ENCODE data around the gene R3HDM1. TPM values are rescaled to one million over a fixed set of nuclear protein-coding genes. Genes with fewer than 3 reads are reported as not detected.

Gene R3HDM1
- total RNA-seq, 1 donor from 2014 or later = 44.7 TPM

- H3K27me3 Mint-ChIP-seq (ENCODE audit: low read depth, unreplicated experiment) = no peaks in the 10 kb centered on the region
- no peak overlapping the region for H3K4me3 ChIP-seq (ENCODE audit: insufficient read depth, low read depth, low read length)
- H3K27ac Mint-ChIP-seq (ENCODE audit: unreplicated experiment) = no peak overlapping the region
- peaks cover 8% of the 10 kb centered on the region for H3K79me2 ChIP-seq (ENCODE audit: insufficient read depth, low read length)
- H3K4me2 ChIP-seq (ENCODE audit: low read length) = no peak overlapping the region
- no peaks in the 10 kb centered on the region for H3K27me3 ChIP-seq (ENCODE audit: insufficient read depth, low read length)
- H3K4me3 Mint-ChIP-seq (ENCODE audit: unreplicated experiment) = no peak overlapping the region
- TF ChIP-seq CTCF (IDR thresholded peaks at IDR 0.05; ENCODE audit: insufficient read depth, low read depth, low read length) (no peak), EZH2 (IDR thresholded peaks at IDR 0.05; ENCODE audit: insufficient read depth, low read length) (no peak)
- H3K4me1 ChIP-seq (ENCODE audit: insufficient read depth, low read length) = no peaks in the 10 kb centered on the region
- no peaks in the 10 kb centered on the region for H3K9me3 ChIP-seq (ENCODE audit: insufficient read depth, low read depth, low read length)
- no peaks in the 10 kb centered on the region for H3K36me3 ChIP-seq (ENCODE audit: insufficient read depth, low read length)
- FAIRE-seq = no peak
- H4K20me1 ChIP-seq (ENCODE audit: insufficient read depth, low read length) = peaks cover 20% of the 10 kb centered on the region
- no peaks in the 10 kb centered on the region for H3K9me3 Mint-ChIP-seq (ENCODE audit: unreplicated experiment)
- no peaks in the 10 kb centered on the region for H3K36me3 Mint-ChIP-seq (ENCODE audit: low read depth, unreplicated experiment)
- H3K9ac ChIP-seq (ENCODE audit: low read length) = no peak overlapping the region
- H2AFZ ChIP-seq (ENCODE audit: low read depth, low read length) = no peak overlapping the region
- no peak for DNase-seq (ENCODE audit: low read depth)
- H3K27ac ChIP-seq (ENCODE audit: low read depth, low read length) = no peak overlapping the region
- H3K4me1 Mint-ChIP-seq (ENCODE audit: low read depth, unreplicated experiment) = peaks cover 12% of the 10 kb centered on the region
Observed at GRCh38 chr2:135586148-135586547, 54.9 kb downstream of the R3HDM1 start.

- H3K27ac ChIP-seq (ENCODE audit: low read depth, low read length) = no peak overlapping the region
- FAIRE-seq (no peak), DNase-seq (ENCODE audit: low read depth) (no peak)
- peaks cover 12% of the 10 kb centered on the region for H3K4me1 Mint-ChIP-seq (ENCODE audit: low read depth, unreplicated experiment)
- H3K4me3 ChIP-seq (ENCODE audit: insufficient read depth, low read depth, low read length) = no peak overlapping the region
- peaks cover 8% of the 10 kb centered on the region for H3K79me2 ChIP-seq (ENCODE audit: insufficient read depth, low read length)
- no peak overlapping the region for H3K27ac Mint-ChIP-seq (ENCODE audit: unreplicated experiment)
- no peak overlapping the region for H3K4me3 Mint-ChIP-seq (ENCODE audit: unreplicated experiment)
- no peak for TF ChIP-seq CTCF (IDR thresholded peaks at IDR 0.05; ENCODE audit: insufficient read depth, low read depth, low read length)
- TF ChIP-seq EZH2 (IDR thresholded peaks at IDR 0.05; ENCODE audit: insufficient read depth, low read length) = no peak
- no peak overlapping the region for H2AFZ ChIP-seq (ENCODE audit: low read depth, low read length)
- H3K9me3 Mint-ChIP-seq (ENCODE audit: unreplicated experiment) = peaks cover 6% of the 10 kb centered on the region
- H3K36me3 Mint-ChIP-seq (ENCODE audit: low read depth, unreplicated experiment) = peaks cover 3% of the 10 kb centered on the region
- no peaks in the 10 kb centered on the region for H3K36me3 ChIP-seq (ENCODE audit: insufficient read depth, low read length)
- H4K20me1 ChIP-seq (ENCODE audit: insufficient read depth, low read length) = peaks cover 14% of the 10 kb centered on the region
- no peaks in the 10 kb centered on the region for H3K27me3 ChIP-seq (ENCODE audit: insufficient read depth, low read length)
- H3K27me3 Mint-ChIP-seq (ENCODE audit: low read depth, unreplicated experiment) = no peaks in the 10 kb centered on the region
- no peak overlapping the region for H3K9ac ChIP-seq (ENCODE audit: low read length)
- H3K9me3 ChIP-seq (ENCODE audit: insufficient read depth, low read depth, low read length) = no peaks in the 10 kb centered on the region
- no peaks in the 10 kb centered on the region for H3K4me1 ChIP-seq (ENCODE audit: insufficient read depth, low read length)
- H3K4me2 ChIP-seq (ENCODE audit: low read length) = no peak overlapping the region
Observed at GRCh38 chr2:135587958-135588357, 56.7 kb downstream of the R3HDM1 start.

- Histone ChIP-seq H3K36me3 (ENCODE audit: insufficient read depth, low read length) (no peaks in the 10 kb centered on the region), H3K4me2 (ENCODE audit: low read length) (no peak overlapping the region), H3K9ac (ENCODE audit: low read length) (no peak overlapping the region), H3K79me2 (ENCODE audit: insufficient read depth, low read length) (peaks cover 5% of the 10 kb centered on the region), H3K4me1 (ENCODE audit: insufficient read depth, low read length) (no peaks in the 10 kb centered on the region), H3K9me3 (ENCODE audit: insufficient read depth, low read depth, low read length) (no peaks in the 10 kb centered on the region), H2AFZ (ENCODE audit: low read depth, low read length) (no peak overlapping the region), H3K27ac (ENCODE audit: low read depth, low read length) (no peak overlapping the region), H3K27me3 (ENCODE audit: insufficient read depth, low read length) (no peaks in the 10 kb centered on the region), H4K20me1 (ENCODE audit: insufficient read depth, low read length) (peaks cover 17% of the 10 kb centered on the region), H3K4me3 (ENCODE audit: insufficient read depth, low read depth, low read length) (no peak overlapping the region)
- DNase-seq (ENCODE audit: low read depth) (no peak), FAIRE-seq (no peak)
- Mint-ChIP-seq H3K36me3 (ENCODE audit: low read depth, unreplicated experiment) (peaks cover 5% of the 10 kb centered on the region), H3K9me3 (ENCODE audit: unreplicated experiment) (peaks cover 6% of the 10 kb centered on the region), H3K27me3 (ENCODE audit: low read depth, unreplicated experiment) (no peaks in the 10 kb centered on the region), H3K4me1 (ENCODE audit: low read depth, unreplicated experiment) (peaks cover 12% of the 10 kb centered on the region), H3K27ac (ENCODE audit: unreplicated experiment) (no peak overlapping the region), H3K4me3 (ENCODE audit: unreplicated experiment) (no peak overlapping the region)
- no peak for TF ChIP-seq CTCF (IDR thresholded peaks at IDR 0.05; ENCODE audit: insufficient read depth, low read depth, low read length)
Observed at GRCh38 chr2:135590619-135591260, 59.5 kb downstream of the R3HDM1 start.

All from astrocyte (in vitro differentiated cells and primary cell).